ENCODE measurements around the gene LURAP1L.
"Not testable (repeated sequence)": the region's sequence is repeated elsewhere in the genome, so short reads cannot be mapped to it uniquely, and the experiment has no call there.

Gene LURAP1L

DNA sequence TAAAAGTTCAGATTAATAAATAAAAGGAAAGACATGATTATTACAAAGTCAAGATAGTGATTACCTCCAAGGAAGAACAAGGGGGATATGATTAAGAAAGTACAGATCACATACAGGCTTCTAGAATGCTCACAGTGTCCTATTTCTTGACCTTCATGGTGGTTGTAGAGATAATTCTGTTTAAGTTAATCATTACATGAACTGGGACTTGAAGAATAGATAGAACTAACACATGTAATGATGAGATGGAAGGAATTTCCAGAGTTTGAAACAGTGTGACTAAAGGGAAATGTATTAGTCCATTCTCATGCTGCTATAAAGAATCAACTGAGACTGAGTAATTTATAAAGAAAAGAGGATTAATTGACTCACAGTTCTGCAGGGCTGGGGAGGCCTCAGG, 72.7 kb downstream of the LURAP1L start:
- TF ChIP-seq ZNF274 (IDR thresholded peaks at IDR 0.05; ENCODE audit: low read depth, low read length), result no peak
- no peak overlapping the region for H3K4me3 ChIP-seq (ENCODE audit: low read length)

DNA sequence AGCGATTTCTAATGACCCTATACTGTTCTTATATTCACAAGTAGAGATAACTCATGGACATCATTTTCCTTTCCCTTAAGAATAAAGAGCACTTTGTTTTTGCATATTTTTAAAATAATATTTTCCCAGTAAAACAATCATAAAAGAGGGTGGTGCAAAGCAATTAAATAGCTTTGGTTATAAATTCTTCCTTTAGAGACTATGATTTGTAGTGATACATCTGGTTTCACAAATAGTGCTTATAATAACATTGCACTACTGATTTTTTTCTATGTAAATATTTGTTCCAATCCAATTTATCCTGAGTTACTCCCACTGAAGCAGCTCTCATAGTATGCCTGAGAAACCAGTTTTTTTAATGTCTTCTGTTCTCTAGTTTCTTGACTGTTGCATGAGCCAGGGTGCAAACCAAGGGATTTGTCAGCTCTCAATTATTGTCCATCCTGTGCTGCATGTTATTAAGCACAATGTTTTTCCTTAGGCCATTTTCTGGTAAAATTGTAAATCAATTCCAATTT, 74.7 kb downstream of the LURAP1L start:
- H3K4me3 ChIP-seq (ENCODE audit: low read length), result no peak overlapping the region
- no peak for TF ChIP-seq ZNF274 (IDR thresholded peaks at IDR 0.05; ENCODE audit: low read depth, low read length)

- no peak for TF ChIP-seq ZNF274 (IDR thresholded peaks at IDR 0.05; ENCODE audit: low read depth, low read length)
- no peak overlapping the region for H3K4me3 ChIP-seq (ENCODE audit: low read length)
These were observed 76.7 kb downstream of the LURAP1L start for GRCh38 chr9:12851341-12852090.

GRCh38 chr9:12853051-12853450, 78.2 kb downstream of the LURAP1L start:
- no peak for TF ChIP-seq ZNF274 (IDR thresholded peaks at IDR 0.05; ENCODE audit: low read depth, low read length)

GRCh38 chr9:12854221-12854620, 79.4 kb downstream of the LURAP1L start:
- no peak overlapping the region for H3K4me3 ChIP-seq (ENCODE audit: low read length)
- no peak for TF ChIP-seq ZNF274 (IDR thresholded peaks at IDR 0.05; ENCODE audit: low read depth, low read length)

More at GRCh38 chr9:12853051-12853450, 78.2 kb downstream of the LURAP1L start:
- H3K4me3 ChIP-seq (ENCODE audit: low read length), result no peak overlapping the region

DNA sequence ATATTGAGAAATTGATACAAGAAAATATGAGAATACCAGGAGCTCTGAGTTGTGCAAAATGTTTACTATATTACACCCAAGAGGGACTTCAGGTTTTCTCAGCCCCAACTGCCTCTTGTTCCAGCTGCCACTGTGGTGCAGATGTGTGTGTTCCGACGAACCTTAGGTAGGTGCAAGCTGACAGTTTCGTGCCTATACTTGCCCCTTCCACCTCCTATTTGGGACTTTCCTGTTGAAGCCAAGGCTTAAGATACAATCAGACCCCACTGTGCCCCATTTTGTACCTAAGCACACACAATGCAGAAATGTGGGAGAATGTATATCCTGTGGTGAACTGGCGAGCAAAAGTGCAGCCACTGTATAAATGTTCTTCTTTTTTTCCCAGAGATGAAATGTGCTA, 80.2 kb downstream of the LURAP1L start:
- TF ChIP-seq ZNF274 (IDR thresholded peaks at IDR 0.05; ENCODE audit: low read depth, low read length), result no peak
- no peak overlapping the region for H3K4me3 ChIP-seq (ENCODE audit: low read length)

DNA sequence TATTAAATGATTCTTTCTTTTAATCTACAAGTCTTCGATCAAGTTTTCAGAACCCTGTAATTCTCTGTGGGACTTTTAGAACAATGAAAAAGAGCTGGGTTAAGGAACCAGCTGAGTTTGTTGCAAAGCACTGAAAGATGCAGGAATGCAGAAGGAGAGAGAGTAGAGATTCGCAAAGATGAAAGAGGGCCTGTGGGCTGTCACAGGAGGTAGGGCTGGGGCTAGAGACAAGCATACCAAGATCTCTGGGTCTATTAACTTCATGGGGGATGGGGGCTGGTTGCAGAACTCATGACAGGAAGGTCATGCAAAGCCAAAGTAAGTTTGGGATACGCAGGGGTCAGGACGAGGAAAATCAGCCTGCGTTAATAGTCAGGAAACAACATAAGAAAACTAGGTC, 81.8 kb downstream of the LURAP1L start:
- H3K4me3 ChIP-seq (ENCODE audit: low read length), result no peak overlapping the region
- no peak for TF ChIP-seq ZNF274 (IDR thresholded peaks at IDR 0.05; ENCODE audit: low read depth, low read length)

GRCh38 chr9:12859704-12860251, 85.0 kb downstream of the LURAP1L start:
- TF ChIP-seq ZNF274 (IDR thresholded peaks at IDR 0.05; ENCODE audit: low read depth, low read length), result no peak
- H3K4me3 ChIP-seq (ENCODE audit: low read length), result no peak overlapping the region

GRCh38 chr9:12860998-12861397, 86.2 kb downstream of the LURAP1L start:
- no peak for TF ChIP-seq ZNF274 (IDR thresholded peaks at IDR 0.05; ENCODE audit: low read depth, low read length)
- H3K4me3 ChIP-seq (ENCODE audit: low read length), result no peak overlapping the region

DNA sequence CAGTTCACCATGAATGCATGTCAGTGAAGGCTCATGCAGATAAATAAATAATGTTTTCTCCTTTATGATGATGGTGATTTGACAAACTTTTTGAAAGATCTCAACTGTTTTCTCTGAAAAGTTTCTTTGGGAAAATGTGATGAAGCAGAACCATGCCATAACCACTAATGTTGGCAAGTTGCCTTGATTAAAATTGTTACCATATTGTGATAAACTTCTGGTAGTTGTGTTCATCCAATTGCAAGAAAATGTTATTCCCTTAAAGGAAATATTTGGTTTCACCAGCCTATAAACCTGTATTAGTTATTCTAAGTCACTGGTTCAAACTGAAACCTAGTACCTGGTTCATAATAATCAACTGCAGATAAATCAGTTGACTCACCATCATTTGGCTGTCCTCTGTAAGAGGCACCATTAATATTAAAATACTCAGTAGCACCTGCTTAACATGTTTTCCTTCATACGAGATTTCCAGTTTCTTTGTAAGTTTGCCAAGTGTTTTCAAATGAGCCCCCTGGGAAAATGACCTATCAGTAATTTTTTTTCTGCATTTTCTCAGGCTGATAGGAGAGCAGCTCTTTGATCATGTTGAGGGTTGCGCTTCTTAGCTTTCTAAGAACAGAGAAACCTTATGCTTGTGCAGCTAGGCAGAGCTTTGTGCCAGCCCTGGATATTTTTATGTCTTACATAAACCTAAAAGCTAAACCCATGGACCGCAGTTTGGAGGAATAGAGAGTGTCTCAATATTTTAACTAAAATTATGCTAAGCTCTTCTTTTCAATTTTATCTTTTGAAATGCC, 88.0 kb downstream of the LURAP1L start:
- H3K4me3 ChIP-seq (ENCODE audit: low read length), result no peak overlapping the region
- no peak for TF ChIP-seq ZNF274 (IDR thresholded peaks at IDR 0.05; ENCODE audit: low read depth, low read length)

DNA sequence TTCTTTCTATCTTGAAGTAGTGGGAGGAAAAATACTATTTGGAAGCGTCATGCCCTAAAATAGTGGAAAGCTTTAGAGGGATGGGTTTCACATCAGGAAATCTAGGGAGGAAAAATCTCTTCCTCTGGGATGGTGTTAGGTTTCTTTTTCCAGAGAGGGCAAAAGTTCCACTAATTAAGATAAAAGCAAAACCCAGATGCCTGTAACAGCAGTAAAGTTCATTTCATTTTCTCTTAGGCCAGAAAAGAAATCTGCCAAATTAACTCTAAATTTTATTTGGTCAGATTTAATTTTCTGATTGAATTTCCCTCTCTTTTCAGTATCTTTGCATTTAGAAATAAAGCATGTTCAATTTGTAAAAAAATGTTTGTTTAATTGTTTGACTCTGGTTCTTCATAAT, 88.8 kb downstream of the LURAP1L start:
- TF ChIP-seq ZNF274 (IDR thresholded peaks at IDR 0.05; ENCODE audit: low read depth, low read length), result no peak
- no peak overlapping the region for H3K4me3 ChIP-seq (ENCODE audit: low read length)

GRCh38 chr9:12865380-12865779, 90.6 kb downstream of the LURAP1L start:
- H3K4me3 ChIP-seq (ENCODE audit: low read length), result not testable (repeated sequence)
